ENCODE measurements around the gene DDX39A.
"Not testable (repeated sequence)": the region's sequence is repeated elsewhere in the genome, so short reads cannot be mapped to it uniquely, and the experiment has no call there.

DDX39A gene

GRCh38 chr19:14419106-14419813, at the start of gene DDX39A:
Gene DDX39A (minus strand): TSS chr19:14419341. CDS start chr19:14413220, 6,121 bp downstream.
- DNase-seq: peak; percentile 90 to 98

- no peak for DNase-seq
These were observed 48.7 kb upstream of the DDX39A start for GRCh38 chr19:14467816-14468215.

GRCh38 chr19:14467391-14467790, 48.2 kb upstream of the DDX39A start:
- DNase-seq: no peak

- no peak for DNase-seq
These were observed 44.6 kb upstream of the DDX39A start for GRCh38 chr19:14463747-14464146.

GRCh38 chr19:14462401-14462800, 43.3 kb upstream of the DDX39A start:
- DNase-seq: not testable (repeated sequence)

- DNase-seq: no peak
These were observed 41.8 kb upstream of the DDX39A start for GRCh38 chr19:14460935-14461334.

GRCh38 chr19:14459703-14460102, 40.6 kb upstream of the DDX39A start:
- no peak for DNase-seq

- DNase-seq: not testable (repeated sequence)
These were observed 33.2 kb upstream of the DDX39A start for GRCh38 chr19:14452303-14452702.

GRCh38 chr19:14450876-14451275, 31.7 kb upstream of the DDX39A start:
- no peak for DNase-seq

- DNase-seq: peak; percentile 42 to 56
These were observed 31.2 kb upstream of the DDX39A start for GRCh38 chr19:14450168-14450874.

GRCh38 chr19:14449321-14449720, 30.2 kb upstream of the DDX39A start:
- DNase-seq: no peak

GRCh38 chr19:14446336-14447036, 27.3 kb upstream of the DDX39A start:
- no peak for DNase-seq

- no peak for DNase-seq
These were observed 24.6 kb upstream of the DDX39A start for GRCh38 chr19:14443632-14444216.

- no peak for DNase-seq
These were observed 23.9 kb upstream of the DDX39A start for GRCh38 chr19:14442891-14443631.

- DNase-seq: no peak
These were observed 22.1 kb upstream of the DDX39A start for GRCh38 chr19:14441041-14441938.

GRCh38 chr19:14440049-14440448, 20.9 kb upstream of the DDX39A start:
- peak; percentile 69 to 74 for DNase-seq

- DNase-seq: no peak
These were observed 19.9 kb upstream of the DDX39A start for GRCh38 chr19:14439014-14439413.

GRCh38 chr19:14437578-14438140, 18.5 kb upstream of the DDX39A start:
- no peak for DNase-seq

GRCh38 chr19:14435320-14436050, 16.3 kb upstream of the DDX39A start:
- DNase-seq: no peak

GRCh38 chr19:14434543-14435319, 15.6 kb upstream of the DDX39A start:
- DNase-seq: no peak

Measured in stimulated activated CD4-positive, alpha-beta T cell treated with anti-CD3 and anti-CD28 coated beads, Interleukin-4, amount 100 ng/mL, for 4 hours (primary cell).